ENCODE results near the gene MICOS13.

Gene MICOS13

DNA sequence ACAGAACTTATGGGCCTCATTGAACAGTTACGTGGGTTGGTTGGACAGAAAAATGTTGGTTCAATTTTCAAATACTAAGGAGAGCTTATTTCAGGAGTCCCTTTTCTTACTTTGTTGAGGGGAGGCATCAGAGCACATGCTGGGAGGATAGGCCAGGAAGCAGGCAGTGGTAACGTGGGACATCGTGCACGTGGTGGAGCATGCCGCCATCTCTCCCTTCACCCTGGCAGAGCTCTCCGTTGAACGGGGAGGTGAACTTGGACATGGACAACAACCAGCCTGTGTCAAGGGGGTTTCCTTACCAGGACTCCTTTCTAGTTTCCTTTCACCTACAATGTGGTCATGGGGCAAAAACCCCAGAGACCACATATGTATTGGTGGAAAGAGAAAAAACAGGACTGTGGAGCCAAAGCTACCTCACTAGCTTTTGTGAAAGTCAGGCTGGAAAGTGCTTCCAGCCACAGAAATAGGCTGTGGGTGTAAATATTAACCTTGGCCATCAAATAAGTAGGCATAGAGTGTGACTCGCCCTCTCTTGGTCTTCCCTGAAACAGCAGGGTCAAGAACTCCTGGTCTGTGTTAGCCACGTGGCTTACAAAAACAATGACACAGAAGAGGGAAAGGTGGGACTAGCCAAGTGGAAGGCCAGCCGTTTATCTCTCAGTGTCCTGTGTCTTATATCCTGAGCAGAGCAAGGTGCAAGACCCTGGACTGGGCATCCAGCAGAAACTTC lies 14.4 kb downstream of the MICOS13 start:
- no peak for DNase-seq

DNA sequence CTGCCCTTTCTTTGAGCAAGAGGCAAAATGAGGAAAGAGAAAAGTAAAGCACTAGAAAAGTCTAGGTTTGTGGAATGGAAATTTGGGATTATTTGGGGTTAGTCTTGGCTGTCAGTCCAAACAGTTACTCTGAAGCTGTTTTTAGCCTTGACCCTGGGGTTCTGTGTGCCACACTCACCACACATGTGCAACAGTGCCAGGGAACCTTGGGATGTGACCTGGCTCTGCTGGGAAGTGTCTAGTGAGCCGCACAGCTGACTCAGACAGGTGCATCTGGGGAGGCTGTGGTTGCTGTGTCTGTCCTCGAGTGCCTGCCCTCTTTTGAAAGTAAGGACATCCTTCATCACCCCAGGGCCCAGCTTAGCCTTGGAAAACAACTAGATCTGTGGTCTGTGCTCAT lies 15.8 kb downstream of the MICOS13 start:
- DNase-seq: no peak

DNA sequence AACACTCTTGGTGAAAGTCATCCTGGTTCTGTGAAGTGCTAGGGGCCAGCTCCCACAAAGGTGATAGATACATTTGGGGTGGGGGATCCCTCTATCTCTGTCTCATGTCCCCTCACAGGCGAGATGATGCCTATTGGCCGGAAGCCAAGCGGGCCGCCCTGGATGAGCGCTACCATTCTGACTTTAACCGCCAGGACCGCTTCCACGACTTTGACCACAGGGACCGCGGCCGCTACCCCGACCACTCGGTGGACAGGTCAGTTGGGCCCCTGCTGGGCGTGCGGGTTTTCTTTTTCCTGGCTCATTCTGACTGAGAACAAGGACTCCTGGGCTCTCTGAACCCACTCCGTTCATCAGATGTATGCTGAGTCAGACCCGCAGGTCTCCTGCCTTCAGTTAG lies 16.4 kb downstream of the MICOS13 start:
- DNase-seq: no peak

DNA sequence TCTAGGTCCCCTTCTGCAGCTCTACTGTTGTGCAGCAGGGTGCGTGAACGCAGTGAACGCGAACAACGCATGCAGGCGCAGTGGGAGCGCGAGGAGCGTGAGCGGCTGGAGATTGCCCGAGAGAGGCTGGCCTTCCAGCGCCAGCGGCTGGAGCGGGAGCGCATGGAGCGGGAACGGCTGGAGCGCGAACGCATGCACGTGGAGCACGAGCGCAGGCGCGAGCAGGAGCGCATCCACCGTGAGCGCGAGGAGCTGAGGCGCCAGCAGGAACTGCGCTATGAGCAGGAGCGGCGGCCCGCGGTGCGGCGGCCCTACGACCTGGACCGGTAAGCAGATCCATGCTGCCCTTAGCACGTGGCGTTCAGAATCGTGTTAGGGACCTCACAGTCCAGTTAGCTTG lies 18.8 kb downstream of the MICOS13 start:
- no peak for DNase-seq

DNA sequence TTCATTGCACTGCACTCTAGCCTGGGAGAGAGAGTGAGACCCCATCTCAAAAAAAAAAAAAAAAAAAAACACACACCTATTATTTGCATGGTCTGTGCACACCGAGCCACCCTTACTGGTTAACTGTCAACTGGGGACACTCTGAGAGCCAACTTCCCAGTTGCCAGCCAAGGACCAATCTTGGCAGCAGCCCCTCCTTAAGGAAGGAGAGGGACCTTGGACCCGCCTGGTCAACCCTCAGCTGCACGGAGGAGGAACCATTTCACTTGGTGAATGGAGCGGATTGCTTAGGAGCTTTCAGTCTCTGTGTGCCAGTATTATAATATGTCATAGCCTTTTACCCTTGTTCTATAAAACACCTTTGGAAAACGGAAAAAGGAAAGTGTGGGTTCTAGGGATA lies 24.9 kb downstream of the MICOS13 start:
- no peak for DNase-seq

DNA sequence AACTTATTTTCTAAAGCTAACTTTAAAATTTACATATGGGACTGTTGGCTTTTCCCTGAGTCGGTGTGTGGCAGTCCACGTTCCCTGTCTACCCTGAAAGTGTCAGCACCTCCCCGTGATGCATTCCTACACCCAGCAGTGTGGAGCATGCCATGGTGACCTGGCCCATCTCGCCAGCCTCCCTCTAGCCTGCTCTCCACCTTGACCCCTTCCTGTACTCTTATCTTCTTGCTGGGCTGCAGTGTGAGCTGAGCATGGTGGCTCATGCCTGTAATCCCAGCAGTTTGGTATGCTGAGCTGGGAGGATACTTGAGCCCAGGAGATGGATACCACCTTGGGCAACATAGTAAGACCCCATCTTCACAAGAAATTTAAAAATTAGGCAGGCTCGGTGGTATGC lies 25.4 kb downstream of the MICOS13 start:
- DNase-seq: no peak

DNA sequence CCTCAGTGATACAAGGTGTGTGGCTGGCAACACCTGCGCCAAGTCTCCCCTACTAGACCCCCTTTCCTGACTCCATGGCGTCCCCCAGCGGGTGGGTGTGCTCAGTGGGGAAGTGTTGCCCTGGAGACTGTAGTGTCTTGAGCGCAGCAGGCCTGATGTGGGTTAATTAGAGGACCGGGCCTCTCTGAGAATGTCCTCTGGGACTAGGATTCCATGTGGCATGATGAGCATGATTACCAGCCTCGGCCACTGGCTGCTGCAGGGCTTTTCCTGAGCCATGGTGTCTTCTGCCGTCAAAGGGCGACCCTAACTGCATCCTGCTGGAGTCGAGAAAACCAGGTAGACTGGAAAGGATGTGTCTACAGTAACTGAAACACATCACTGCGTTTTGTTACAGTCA lies 28.1 kb downstream of the MICOS13 start:
- DNase-seq: no peak

DNA sequence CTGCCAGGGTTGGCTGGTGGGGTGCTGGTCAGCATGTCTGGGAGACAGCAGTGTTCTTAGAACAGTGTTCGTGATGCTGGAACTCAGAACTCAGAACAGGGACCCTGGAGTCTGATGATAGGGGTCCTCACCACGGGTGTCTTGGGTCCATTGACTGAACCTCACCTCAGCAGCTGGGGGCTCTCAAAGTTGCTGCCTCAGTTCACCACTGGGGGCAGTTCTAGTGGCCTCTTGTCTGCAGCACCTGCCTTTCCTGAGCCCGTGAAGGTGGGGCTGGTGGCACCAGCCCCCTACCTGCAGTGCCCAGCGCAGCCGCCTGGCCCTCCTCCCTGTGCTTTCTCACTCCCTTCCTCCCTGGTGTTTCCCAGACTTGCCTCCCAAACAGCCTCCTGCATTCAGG lies 29.0 kb downstream of the MICOS13 start:
- DNase-seq: no peak

DNA sequence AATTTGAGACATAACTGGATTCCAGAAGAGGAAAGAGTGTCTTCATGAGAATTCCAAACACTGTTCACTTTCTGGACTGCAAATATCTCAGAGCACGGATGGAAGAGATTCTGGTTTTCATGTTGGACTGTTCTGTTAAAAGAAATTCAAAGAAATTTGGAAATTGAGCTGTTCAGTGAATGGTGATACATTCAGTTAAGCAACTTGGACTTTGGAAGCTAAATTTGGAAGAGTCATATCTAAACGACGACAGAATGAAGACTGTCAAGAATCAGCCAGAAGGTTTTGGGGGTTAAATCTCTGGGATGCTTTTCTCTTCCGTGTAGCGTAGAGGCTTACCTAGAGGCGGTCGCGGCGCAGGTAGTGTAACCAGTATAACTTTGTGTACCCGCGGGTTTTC lies 31.9 kb downstream of the MICOS13 start:
- no peak for DNase-seq

DNA sequence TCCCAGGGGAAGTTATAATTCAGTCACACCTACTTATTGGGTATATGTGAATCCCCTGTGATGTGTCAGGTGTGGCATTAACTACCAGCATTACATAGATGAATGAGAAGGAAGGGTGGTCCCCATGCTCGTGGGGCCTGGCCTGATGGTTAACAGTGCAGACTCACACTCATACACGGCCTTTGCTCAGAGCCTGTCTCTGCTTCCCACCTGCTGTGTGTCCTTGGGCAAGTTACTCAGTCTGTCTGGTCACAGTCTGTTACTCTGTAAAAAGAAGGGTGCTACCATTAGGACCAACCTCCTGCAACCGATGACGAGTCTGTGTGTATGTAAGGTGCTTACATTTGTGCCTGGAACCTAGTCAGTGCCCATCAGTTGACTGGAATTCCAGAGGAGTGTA lies 33.6 kb downstream of the MICOS13 start:
- no peak for DNase-seq

DNA sequence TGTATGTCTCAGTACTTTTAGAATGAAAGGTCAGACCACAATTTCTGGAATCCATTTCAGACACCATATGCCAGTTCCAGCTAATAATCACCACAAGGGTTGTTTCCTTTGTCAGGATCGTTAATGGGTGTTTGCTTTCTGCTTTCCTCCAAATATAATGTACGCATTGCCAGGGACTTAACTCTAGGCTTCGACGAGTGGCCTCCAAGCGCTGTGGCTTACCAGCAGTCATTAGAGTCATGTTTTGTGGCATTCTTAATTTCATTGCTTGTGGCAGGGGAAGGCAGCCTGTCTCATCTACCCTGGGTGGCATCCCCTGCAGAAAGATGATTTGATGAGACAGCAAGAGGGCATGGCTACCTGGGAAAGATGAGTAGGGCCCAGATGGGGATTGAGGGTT lies 34.9 kb downstream of the MICOS13 start:
- DNase-seq: no peak

DNA sequence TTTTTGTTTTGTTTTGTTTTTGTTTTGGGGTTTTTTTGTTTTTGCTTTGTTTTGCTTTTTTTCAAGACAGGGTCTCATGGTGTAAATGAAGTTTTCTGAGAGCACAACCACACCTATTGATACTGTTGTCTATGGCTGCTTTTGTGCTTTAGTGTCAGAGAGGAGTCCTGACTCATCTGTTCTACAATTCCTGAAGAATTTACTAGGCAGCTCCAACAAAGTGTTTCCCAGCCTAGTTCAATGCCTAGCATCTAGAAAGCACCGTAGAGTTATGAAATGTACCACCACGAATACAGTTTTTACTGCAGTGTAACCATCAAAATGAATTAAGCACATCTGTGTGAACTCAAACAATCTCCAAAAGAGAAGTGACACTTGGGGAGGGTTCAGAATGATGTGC lies 36.3 kb downstream of the MICOS13 start:
- no peak for DNase-seq

DNA sequence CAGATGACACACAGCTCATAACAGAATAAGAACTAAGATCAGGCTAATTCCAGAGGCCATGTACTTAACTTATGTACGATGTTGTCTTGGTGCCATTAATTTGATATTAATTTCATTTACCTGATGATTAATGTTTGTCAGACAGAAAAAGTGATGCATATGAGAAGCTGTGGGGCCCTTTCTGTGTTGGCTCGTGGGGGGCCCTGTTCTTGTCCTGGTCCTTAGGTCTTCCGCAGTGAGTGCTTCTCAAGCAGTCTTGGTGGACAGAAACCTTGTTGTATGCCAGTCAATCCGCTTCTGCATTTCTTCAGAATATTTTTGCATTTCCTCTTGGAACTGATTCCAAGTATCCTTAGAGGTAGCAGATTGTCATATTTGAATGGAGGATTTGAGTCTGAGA lies 37.3 kb downstream of the MICOS13 start:
- no peak for DNase-seq

DNA sequence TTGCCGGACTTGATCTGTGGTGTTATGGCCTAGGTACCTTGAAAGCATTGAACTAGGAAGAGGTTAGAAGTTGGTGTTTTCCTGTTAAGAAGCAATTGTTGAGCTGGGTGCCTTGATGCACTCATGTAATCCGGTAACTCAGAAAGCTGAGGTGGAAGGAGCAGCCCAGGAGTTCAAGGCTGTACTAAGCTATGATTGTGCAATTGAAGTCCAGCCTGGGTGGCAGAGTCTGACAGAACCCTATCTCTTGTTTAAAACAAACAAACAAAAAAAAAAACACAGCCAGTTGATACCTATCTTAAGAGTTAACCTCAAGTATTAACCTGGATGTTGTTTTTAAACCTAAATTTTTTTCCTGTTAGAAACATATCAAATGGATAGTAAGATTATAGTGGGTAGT lies 38.1 kb downstream of the MICOS13 start:
- DNase-seq: no peak

DNA sequence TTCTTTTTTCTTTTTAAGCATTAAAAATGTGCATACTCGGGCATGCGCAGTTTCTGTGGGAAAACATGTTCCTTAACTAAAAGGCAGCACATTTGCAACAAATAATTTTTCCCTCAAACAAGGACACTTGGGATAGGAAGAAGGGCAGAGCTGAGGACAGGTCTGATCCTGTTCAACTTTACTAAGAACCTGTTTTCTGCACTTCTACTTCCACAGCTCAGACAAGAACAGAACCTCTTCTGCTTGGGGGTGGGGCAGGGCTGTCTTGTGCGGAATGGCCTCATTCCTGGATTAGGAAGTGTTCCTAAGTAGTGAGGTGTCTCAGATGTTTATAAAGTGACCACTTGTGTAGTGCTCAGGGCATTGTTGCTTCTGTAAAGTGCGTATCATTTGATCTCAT lies 39.1 kb downstream of the MICOS13 start:
- DNase-seq: no peak

DNA sequence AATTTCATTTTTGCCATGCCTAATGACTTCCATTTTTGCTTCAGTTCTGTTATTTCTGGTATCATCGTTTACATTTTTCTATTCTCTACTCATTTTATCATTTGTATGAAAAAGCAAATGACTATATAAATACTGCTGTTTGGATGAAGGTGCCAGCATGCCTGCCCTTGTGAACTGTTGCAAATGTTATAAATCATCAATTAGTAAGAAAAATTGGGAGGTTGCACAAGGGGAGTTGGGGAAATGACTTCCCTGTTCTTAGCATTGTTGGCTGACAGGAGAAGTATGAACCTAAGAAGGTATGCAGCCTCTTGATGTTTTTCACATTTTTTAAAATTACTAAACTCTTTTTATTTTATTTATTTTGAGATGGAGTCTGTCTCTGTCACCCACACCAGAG lies 42.3 kb downstream of the MICOS13 start:
- no peak for DNase-seq

DNA sequence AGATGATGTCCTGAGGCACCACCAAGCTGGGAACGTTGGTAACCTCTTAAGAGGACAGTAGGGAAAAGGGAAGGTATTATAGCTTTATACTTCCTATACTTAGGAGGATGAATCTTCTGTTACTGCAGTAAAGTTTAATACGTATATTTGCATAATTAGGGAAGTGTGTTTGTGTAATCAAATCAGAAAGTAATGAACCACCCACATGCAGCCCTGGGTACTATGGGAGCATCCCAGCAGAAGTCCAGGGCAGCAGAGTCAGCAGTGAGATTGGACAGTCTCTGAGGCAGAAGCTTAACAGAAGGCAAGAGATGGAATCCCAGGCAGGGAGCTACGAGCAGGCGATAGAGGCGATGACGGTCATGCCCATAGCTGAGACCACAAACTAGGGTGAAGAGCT lies 44.9 kb downstream of the MICOS13 start:
- no peak for DNase-seq

DNA sequence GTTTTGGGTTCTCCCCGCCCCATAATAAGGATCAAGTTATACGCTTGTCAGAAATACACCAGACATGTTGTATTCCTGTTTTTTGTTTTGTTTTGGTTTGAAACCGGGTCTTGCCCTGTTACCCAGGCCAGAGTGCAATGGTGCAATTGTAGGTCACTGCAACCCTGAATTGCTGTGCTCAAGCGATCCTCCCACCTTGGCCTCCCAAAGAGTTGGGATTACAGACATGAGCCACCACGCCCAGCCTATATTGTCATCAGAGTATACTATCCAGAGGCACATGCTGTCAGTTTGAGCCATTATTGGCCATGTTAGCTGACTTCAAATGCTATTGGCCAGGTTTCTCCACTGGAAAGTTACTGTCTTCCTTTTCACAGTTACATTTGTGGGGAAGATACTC lies 47.7 kb downstream of the MICOS13 start:
- no peak for DNase-seq

DNA sequence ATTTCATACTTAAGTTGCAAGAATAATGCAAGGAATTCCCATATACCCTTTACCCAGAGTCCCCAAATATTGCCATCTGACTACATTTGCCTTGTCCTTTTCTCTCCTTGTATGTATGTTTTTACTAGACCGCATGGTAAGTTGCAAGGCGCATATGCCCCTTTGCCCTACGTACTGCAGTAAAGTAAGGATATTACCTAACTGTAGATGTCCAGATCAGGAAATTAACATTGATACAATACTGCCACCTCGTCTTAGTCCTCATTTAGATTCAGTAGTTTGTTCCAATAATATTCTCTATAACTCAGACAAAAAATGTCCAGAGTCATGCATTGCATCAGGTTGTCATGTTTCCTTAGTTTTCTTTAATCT lies 48.1 kb downstream of the MICOS13 start:
- DNase-seq: no peak

DNA sequence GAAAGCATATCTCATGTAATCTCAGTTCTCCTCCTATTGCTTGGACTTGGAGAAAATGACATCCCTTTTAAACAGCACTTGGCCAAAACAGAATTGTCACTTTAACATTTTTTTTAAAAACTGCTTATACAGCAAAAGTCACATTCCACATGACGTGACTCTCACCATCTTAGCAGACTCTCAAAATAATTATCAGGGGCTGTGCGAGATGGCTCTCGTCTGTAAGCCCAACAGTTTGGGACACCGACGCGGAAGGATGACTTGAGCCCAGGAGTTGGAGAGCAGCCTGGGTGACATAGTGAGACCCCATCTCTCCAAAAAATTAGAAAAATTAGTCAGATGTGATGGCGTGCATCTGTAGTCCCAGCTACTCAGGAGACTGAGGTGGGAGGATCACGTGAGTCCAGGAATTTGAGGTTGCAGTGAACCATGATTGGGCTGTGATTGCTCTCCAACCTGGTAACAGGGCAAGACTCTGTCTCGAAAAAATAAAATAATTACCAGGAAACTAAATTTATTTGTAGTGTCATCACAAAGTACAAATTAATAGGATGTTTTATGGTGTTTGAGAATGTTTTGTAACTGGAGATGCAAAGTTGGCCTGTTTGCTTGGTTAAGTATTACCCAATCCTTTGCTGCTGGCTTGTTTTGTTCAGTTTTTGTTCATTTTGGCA lies 48.6 kb downstream of the MICOS13 start:
- no peak for DNase-seq

DNA sequence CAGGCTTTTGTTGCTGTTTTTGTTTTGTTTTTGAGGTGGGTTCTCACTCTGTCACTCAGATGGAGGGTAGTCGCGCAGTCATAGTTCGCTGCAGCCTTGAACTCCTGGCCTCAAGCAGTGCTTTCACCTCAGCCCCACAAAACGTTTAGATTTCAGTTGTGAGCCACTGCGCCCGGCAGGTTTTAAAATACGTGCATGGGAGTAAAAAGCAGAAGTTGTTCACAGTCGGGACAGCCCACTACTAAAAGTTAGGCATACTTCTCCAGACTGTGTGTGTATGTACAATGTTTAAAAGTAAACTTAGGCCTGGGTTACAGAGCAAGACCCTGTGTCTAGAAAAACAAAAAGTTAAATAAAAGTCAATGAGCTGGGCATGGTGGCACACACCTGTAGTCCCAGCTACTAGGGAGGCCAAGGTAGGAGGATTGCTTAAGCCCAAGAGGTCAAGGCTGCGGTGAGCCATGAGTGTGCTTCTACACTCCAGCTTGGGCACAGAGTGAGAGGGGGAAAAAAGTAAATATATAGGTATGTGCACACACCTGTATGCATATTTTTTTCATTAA lies 51.3 kb downstream of the MICOS13 start:
- DNase-seq: no peak

DNA sequence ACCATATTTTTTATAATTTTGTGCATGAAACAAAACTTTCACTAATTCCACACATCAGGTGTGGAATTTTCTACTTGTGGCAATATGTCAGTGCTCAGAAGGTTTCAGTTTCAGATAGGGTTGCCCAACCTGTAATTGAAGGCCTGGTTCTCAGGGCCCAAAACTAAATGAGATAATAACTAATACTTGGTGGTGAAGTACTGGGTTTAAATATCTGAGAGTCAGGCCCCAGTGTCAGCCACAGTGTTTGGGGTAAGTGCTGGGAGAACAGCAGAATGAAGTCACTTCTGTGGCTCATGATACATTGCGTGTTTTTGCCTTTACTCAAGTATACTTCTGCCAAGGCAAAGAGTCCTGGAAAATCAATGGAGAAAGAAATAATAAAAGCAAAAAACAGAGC lies 51.9 kb downstream of the MICOS13 start:
- DNase-seq: no peak

Data from NCI-H1694 treated with DMSO at 0.1 percent for 48 hours (cell line).